H1 (cell line): ENCODE measurements around the gene SHISAL1. TPM values are rescaled to one million over a fixed set of nuclear protein-coding genes. Genes with fewer than 3 reads are reported as not detected.

Experiments used
- CTCF ChIA-PET: fragments of 300-600 bp; sonication (Branson Sonifier 250); formaldehyde crosslinking; loops from one replicate; lab custom pipeline; 2021; ENCODE audit not compliant: partially characterized antibody; lab: Charles Lee
- POLR2A ChIA-PET: fragments of 300-600 bp; sonication (Branson Sonifier 250); formaldehyde crosslinking; loops from one replicate; lab custom pipeline; 2021; ENCODE audit warnings: inconsistent platforms; ENCODE audit not compliant: partially characterized antibody; lab: Charles Lee
- DNase-seq, 2 experiments: peaks; one replicate each; pipeline versions ENCODE4 v3.0.0 to v3.0.0-alpha.2; 2010 to 2022; ENCODE audit warnings: low spot score in 2 of 2, low read depth in 1 of 2, mixed read lengths in 1 of 2
- FAIRE-seq: peaks from 2 replicates; lab custom pipeline; 2011; peaks lifted over from hg19 to GRCh38; lab: Jason Lieb, UNC
- H2AFZ ChIP-seq: 2 replicates; pipeline ENCODE4 v1.8.1; 2012; ENCODE audit warnings: low read length, inconsistent platforms
- H2AK5ac ChIP-seq: 2 replicates; pipeline ENCODE4 v1.6.1; 2013; ENCODE audit warnings: low read depth, low read length
- H2BK120ac ChIP-seq: replicated peaks from 2 replicates; pipeline ENCODE3; 2013; ENCODE audit warnings: low read depth, low read length, inconsistent platforms
- H2BK12ac ChIP-seq: 2 replicates; pipeline ENCODE4 v1.6.1; 2013; ENCODE audit warnings: low read depth, low read length
- H2BK15ac ChIP-seq: 2 replicates; pipeline ENCODE4 v1.6.1; 2013; ENCODE audit warnings: low read length
- H2BK20ac ChIP-seq: 2 replicates; pipeline ENCODE4 v1.6.1; 2013; ENCODE audit warnings: low read length
- H2BK5ac ChIP-seq: 2 replicates; pipeline ENCODE4 v1.6.1; 2013; ENCODE audit warnings: low read depth, low read length
- H3K14ac ChIP-seq: 2 replicates; pipeline ENCODE4 v1.6.1; 2013; ENCODE audit warnings: inconsistent platforms; ENCODE audit not compliant: insufficient read length
- H3K18ac ChIP-seq: 2 replicates; pipeline ENCODE4 v1.6.1; 2013; ENCODE audit warnings: low read length; ENCODE audit errors: extremely low read depth
- H3K23ac ChIP-seq: 2 replicates; pipeline ENCODE4 v1.6.1; 2013; ENCODE audit warnings: inconsistent platforms; ENCODE audit not compliant: insufficient read length
- H3K23me2 ChIP-seq: 2 replicates; pipeline ENCODE4 v1.6.1; 2013; ENCODE audit warnings: low read depth, low read length
- H3K27ac ChIP-seq: 2 replicates; pipeline ENCODE4 v1.6.1; 2011; ENCODE audit warnings: low read depth, low read length, inconsistent platforms
- H3K27me3 ChIP-seq, 4 experiments: replicated peaks in 1 of 4; 1 replicate in 1 of 4; 2 replicates in 3 of 4; pipeline versions ENCODE4 v1.6.1 to v1.8.1; 2011 to 2013; ENCODE audit warnings: low read length in 3 of 4, mild to moderate bottlenecking in 3 of 4, inconsistent platforms in 2 of 4, mixed read lengths in 2 of 4, moderate library complexity in 1 of 4; ENCODE audit not compliant: control insufficient read depth in 3 of 4, insufficient read depth in 3 of 4; ENCODE audit errors: extremely low read depth in 1 of 4
- H3K36me3 ChIP-seq, 4 experiments: 2 replicates each; pipeline versions ENCODE4 v1.6.1 to v1.8.1; 2011 to 2013; ENCODE audit warnings: mild to moderate bottlenecking in 4 of 4, low read length in 3 of 4, moderate library complexity in 2 of 4, control low read depth in 1 of 4, inconsistent platforms in 1 of 4; ENCODE audit not compliant: insufficient read depth in 4 of 4, control insufficient read depth in 2 of 4
- H3K4ac ChIP-seq: replicated peaks from 2 replicates; pipeline ENCODE3; 2013; ENCODE audit warnings: low read length, low read depth, mixed read lengths, inconsistent platforms; ENCODE audit not compliant: insufficient read length
- H3K4me1 ChIP-seq, 4 experiments: replicated peaks in 1 of 4; 1 replicate in 1 of 4; 2 replicates in 3 of 4; pipeline versions ENCODE4 v1.6.1 to v1.8.1; 2011 to 2013; ENCODE audit warnings: low read length in 3 of 4, inconsistent platforms in 2 of 4, mixed read lengths in 1 of 4; ENCODE audit not compliant: insufficient read depth in 4 of 4, control insufficient read depth in 3 of 4
- H3K4me2 ChIP-seq, 2 experiments: 2 replicates each; pipeline versions ENCODE4 v1.6.1 to v1.8.1; 2011 to 2013; ENCODE audit warnings: low read depth in 2 of 2, low read length in 2 of 2, control low read depth in 1 of 2, inconsistent platforms in 1 of 2, mild to moderate bottlenecking in 1 of 2; ENCODE audit not compliant: insufficient read depth in 1 of 2
- H3K4me3 ChIP-seq, 4 experiments: fragments of 200-600, 300-600 bp in 1 of 4; sonication (generic), shearing (Covaris generic), sonication (Bioruptor Twin) in 1 of 4; 2 replicates each; pipeline versions ENCODE4 v1.5.1 to v1.8.1; 2011 to 2016; ENCODE audit warnings: low read length in 4 of 4, low read depth in 3 of 4, control low read depth in 2 of 4, inconsistent platforms in 2 of 4, mild to moderate bottlenecking in 2 of 4, mixed read lengths in 1 of 4, moderate library complexity in 1 of 4; ENCODE audit not compliant: insufficient read depth in 2 of 4; ENCODE audit errors: extremely low read depth in 1 of 4
- H3K56ac ChIP-seq: replicated peaks from 2 replicates; pipeline ENCODE3; 2013; ENCODE audit warnings: low read depth, mild to moderate bottlenecking, mixed read lengths, low read length, inconsistent platforms; ENCODE audit not compliant: insufficient read length
- H3K79me1 ChIP-seq: 2 replicates; pipeline ENCODE4 v1.6.1; 2013; ENCODE audit warnings: low read depth, low read length, control low read depth
- H3K79me2 ChIP-seq, 2 experiments: 2 replicates each; pipeline versions ENCODE4 v1.6.1 to v1.8.1; 2012 to 2013; ENCODE audit warnings: low read length in 2 of 2, mild to moderate bottlenecking in 2 of 2, inconsistent platforms in 1 of 2; ENCODE audit not compliant: insufficient read depth in 2 of 2, control insufficient read depth in 1 of 2
- H3K9ac ChIP-seq, 4 experiments: replicated peaks in 1 of 4; 1 replicate in 1 of 4; 2 replicates in 3 of 4; pipeline versions ENCODE4 v1.6.1 to v1.8.1; 2011 to 2013; ENCODE audit warnings: low read depth in 3 of 4, low read length in 3 of 4, control low read depth in 2 of 4, mild to moderate bottlenecking in 2 of 4, moderate library complexity in 2 of 4, inconsistent platforms in 1 of 4; ENCODE audit errors: extremely low read depth in 1 of 4
- H3K9me3 ChIP-seq, 2 experiments: 2 replicates each; pipeline versions ENCODE4 v1.6.1 to v1.8.1; 2012 to 2013; ENCODE audit warnings: mild to moderate bottlenecking in 2 of 2, moderate library complexity in 2 of 2, control low read depth in 1 of 2, inconsistent platforms in 1 of 2, low read depth in 1 of 2, low read length in 1 of 2, mixed read lengths in 1 of 2; ENCODE audit not compliant: insufficient read depth in 2 of 2
- H4K20me1 ChIP-seq, 2 experiments: replicated peaks in 1 of 2; 2 replicates each; pipeline versions ENCODE3 to v1.8.1; 2011 to 2013; ENCODE audit warnings: inconsistent platforms in 2 of 2, low read length in 2 of 2, mild to moderate bottlenecking in 1 of 2; ENCODE audit not compliant: insufficient read depth in 2 of 2, control insufficient read depth in 1 of 2
- H4K5ac ChIP-seq: 2 replicates; pipeline ENCODE4 v1.6.1; 2013; ENCODE audit warnings: low read length, low read depth, mixed read lengths, inconsistent platforms; ENCODE audit not compliant: insufficient read length
- H4K8ac ChIP-seq: 2 replicates; pipeline ENCODE4 v1.8.0; 2013; ENCODE audit warnings: mild to moderate bottlenecking, moderate library complexity, low read length, inconsistent platforms; ENCODE audit not compliant: insufficient read depth; ENCODE audit errors: extremely low read depth
- H4K91ac ChIP-seq: replicated peaks from 2 replicates; pipeline ENCODE3; 2013; ENCODE audit warnings: low read length, mixed read lengths, inconsistent platforms; ENCODE audit not compliant: insufficient read length
- BCL11A ChIP-seq, 2 experiments: IDR thresholded peaks; one replicate each; pipeline ENCODE4 v1.6.1; 2011; ENCODE audit warnings: low read depth in 2 of 2, low read length in 2 of 2, mild to moderate bottlenecking in 2 of 2
- CREB1 ChIP-seq: IDR thresholded peaks from 2 replicates; pipeline ENCODE4 v1.6.1; 2012; ENCODE audit warnings: inconsistent platforms
- WGBS, 2 experiments: shearing (Covaris generic) in 1 of 2; methylation state at CpG; one replicate each; pipeline versions ENCODE4 v1.1.6 to v1.1.7; 2013 to 2015; ENCODE audit warnings: low lambda C conversion rate in 2 of 2, mixed read lengths in 2 of 2, inconsistent platforms in 1 of 2, low coverage in 1 of 2, missing lambda C conversion rate in 1 of 2; ENCODE audit not compliant: insufficient replicate concordance in 2 of 2, insufficient coverage in 1 of 2, insufficient read length in 1 of 2; ENCODE audit errors: extremely low coverage in 1 of 2, missing lambda C conversion rate in 1 of 2; 5-methylcytosine and 5-hydroxymethylcytosine counted together
- polyA plus RNA-seq, 7 experiments: library from polyadenylated mRNA; depleted of rRNA in 3 of 7; stranded (reverse) in 5 of 7; unstranded in 2 of 7; fragments of >200 nt in 5 of 7; fragments of 200-250 nt in 2 of 7; gene quantifications; 1 replicate in 5 of 7; 2 replicates in 1 of 7; 4 replicates in 1 of 7; pipeline versions ENCODE4 v1.2.1 to v1.2.3, GENCODE V29; 2011 to 2013; ENCODE audit warnings: missing spikeins in 2 of 7, mixed read lengths in 2 of 7
- total RNA-seq: library from RNA; stranded (reverse); fragmentation: NEBNext Ultra II Directional; extraction: Animal tissue kit (Norgen Biotek cat#: 25700); gene quantifications from 2 replicates; pipeline ENCODE4 v1.2.1, GENCODE V29; 2021
- TF ChIP-seq, protein P1 (sequence below): IDR thresholded peaks from 2 replicates; pipeline ENCODE4 v1.6.1; 2012; ENCODE audit warnings: inconsistent platforms

Gene SHISAL1
- total and polyA plus RNA-seq, 2 of the 8 experiments (the other 6 are each of a cell fraction or from before 2014, with no cell fraction given): 3.7 to 5.8 TPM

DNA sequence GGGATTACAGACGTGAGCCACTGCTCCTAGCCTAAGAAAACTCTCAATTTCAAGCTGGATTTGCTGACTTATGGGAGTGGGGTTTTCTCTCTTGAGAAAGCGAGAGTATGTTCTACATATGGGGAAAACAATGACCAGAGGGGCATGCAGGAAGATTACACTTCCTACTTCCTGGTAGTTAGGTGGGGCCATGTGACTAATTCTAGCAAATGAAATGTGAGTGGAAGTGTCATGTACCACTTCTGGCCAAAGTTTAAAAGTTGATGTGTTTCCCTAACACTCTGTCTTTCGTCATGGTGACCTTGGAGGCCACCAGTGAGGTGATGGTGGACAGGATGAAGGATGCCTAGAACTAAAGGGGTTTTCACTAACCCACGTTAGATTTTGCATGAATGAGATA is 81.5 kb downstream of the SHISAL1 start:
- H3K36me3 ChIP-seq: no peaks in the 10 kb centered on the region
- no peaks in the 10 kb centered on the region for H3K79me2 ChIP-seq
- 88% methylated on average over 4 of the region's 4 CpGs; no CpG with 5 or more reads in 1 of the 2 experiments for WGBS, 2 experiments
- CTCF ChIA-PET: interaction anchor here (0.6 to 1.4 kb wide), 2 partner anchors 139 to 238 kb away, joined by 3 read pairs; no protein-coding TSS in a partner anchor
- no peak overlapping the region for H2BK120ac ChIP-seq
- no peak overlapping the region for H2AK5ac ChIP-seq
- POLR2A ChIA-PET: no interaction called here
- H3K56ac ChIP-seq: no peak overlapping the region
- H4K91ac ChIP-seq: no peak overlapping the region
- no peaks in the 10 kb centered on the region for H3K23me2 ChIP-seq
- no peak overlapping the region for H2BK20ac ChIP-seq
- no peaks in the 10 kb centered on the region for H3K79me1 ChIP-seq
- no peak for DNase-seq
- TF ChIP-seq, protein P1, sequence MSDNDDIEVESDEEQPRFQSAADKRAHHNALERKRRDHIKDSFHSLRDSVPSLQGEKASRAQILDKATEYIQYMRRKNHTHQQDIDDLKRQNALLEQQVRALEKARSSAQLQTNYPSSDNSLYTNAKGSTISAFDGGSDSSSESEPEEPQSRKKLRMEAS: no peak
- TF ChIP-seq BCL11A (IDR thresholded peaks at IDR 0.05; ENCODE audit: low read depth in 2 of 2, low read length in 2 of 2): no peak
- no peak for TF ChIP-seq CREB1
- H3K18ac ChIP-seq: no peak overlapping the region
- no peak overlapping the region for H4K5ac ChIP-seq
- H3K9me3 ChIP-seq: peaks cover 3 to 7% of the 10 kb centered on the region in 2 experiments; a peak in 1 of 4 replicates
- H3K9ac ChIP-seq: no peak overlapping the region
- H3K27me3 ChIP-seq: no peaks in the 10 kb centered on the region
- no peak overlapping the region for H2BK15ac ChIP-seq
- no peak for FAIRE-seq
- H2BK5ac ChIP-seq: no peak overlapping the region
- H3K4me1 ChIP-seq: no peaks in the 10 kb centered on the region
- H4K8ac ChIP-seq: no peak overlapping the region
- no peak overlapping the region for H3K4me3 ChIP-seq
- H3K27ac ChIP-seq: no peak overlapping the region
- H4K20me1 ChIP-seq: no peaks in the 10 kb centered on the region
- H3K4ac ChIP-seq: no peak overlapping the region
- H2BK12ac ChIP-seq: no peak overlapping the region
- H3K23ac ChIP-seq: no peak overlapping the region
- no peak overlapping the region for H2AFZ ChIP-seq
- no peak overlapping the region for H3K14ac ChIP-seq
- no peak overlapping the region for H3K4me2 ChIP-seq
